A673 (cell line): ENCODE results near the gene RBM5. TPM values are rescaled to one million over a fixed set of nuclear protein-coding genes. Genes with fewer than 3 reads are reported as not detected.
A peak's percentile ranks its signal among the peaks of the same experiment; 100 is the strongest.
"Not testable (repeated sequence)": the region's sequence is repeated elsewhere in the genome, so short reads cannot be mapped to it uniquely, and the experiment has no call there.

Experiments
- BruUV-seq: library from RNA; stranded (reverse); fragments of 400-500 nt; replicated peaks from 2 replicates; lab custom pipeline; 2021; lab: Mats Ljungman, UMichigan
- CTCF ChIA-PET: fragments of 300-600 bp; sonication (Branson Sonifier 250); formaldehyde crosslinking; loops from one replicate; lab custom pipeline; 2022; ENCODE audit warnings: antibody characterized with exemption; lab: Charles Lee
- POLR2A ChIA-PET: fragments of 300-600 bp; sonication (Branson Sonifier 250); formaldehyde crosslinking; loops from one replicate; lab custom pipeline; 2022; ENCODE audit warnings: antibody characterized with exemption; ENCODE audit not compliant: low non-redundant PET; lab: Charles Lee
- DNase-seq: peaks from one replicate; pipeline ENCODE4 v3.0.0-alpha.2; 2015; ENCODE audit warnings: low spot score
- H3K27ac ChIP-seq: fragments of 200-600 bp; sonication (generic); 2 replicates; pipeline ENCODE4 v1.5.1; 2016; ENCODE audit warnings: mixed run types, low read depth, mild to moderate bottlenecking, mixed read lengths, antibody characterized with exemption, low read length; ENCODE audit not compliant: poor library complexity, severe bottlenecking
- H3K27me3 ChIP-seq: fragments of 200-600 bp; sonication (generic); replicated peaks from 2 replicates; pipeline ENCODE4 v1.6.1; 2017; ENCODE audit warnings: mixed run types, low read depth, mild to moderate bottlenecking, mixed read lengths, antibody characterized with exemption, low read length; ENCODE audit not compliant: insufficient read depth, poor library complexity
- H3K36me3 ChIP-seq: fragments of 200-600 bp; sonication (generic); 2 replicates; pipeline ENCODE4 v1.6.1; 2016; ENCODE audit warnings: mixed run types, mild to moderate bottlenecking, mixed read lengths, antibody characterized with exemption, low read length; ENCODE audit not compliant: insufficient read depth, poor library complexity, severe bottlenecking
- H3K4me1 ChIP-seq: fragments of 200-600 bp; sonication (generic); 2 replicates; pipeline ENCODE4 v1.6.1; 2017; ENCODE audit warnings: mixed run types, mild to moderate bottlenecking, mixed read lengths, antibody characterized with exemption, low read length; ENCODE audit not compliant: insufficient read depth, poor library complexity, severe bottlenecking
- H3K4me3 ChIP-seq: fragments of 200-600 bp; sonication (generic); 2 replicates; pipeline ENCODE4 v1.5.1; 2016; ENCODE audit warnings: low read depth, mixed run types, mild to moderate bottlenecking, mixed read lengths, low read length; ENCODE audit not compliant: poor library complexity, severe bottlenecking
- H3K9me3 ChIP-seq: fragments of 200-600 bp; sonication (generic); 2 replicates; pipeline ENCODE4 v1.6.1; 2016; ENCODE audit warnings: mixed run types, low read depth, mild to moderate bottlenecking, mixed read lengths, antibody characterized with exemption, low read length; ENCODE audit not compliant: poor library complexity, severe bottlenecking
- EZH2 ChIP-seq: fragments of 200-600 bp; sonication (generic); IDR thresholded peaks from 2 replicates; pipeline ENCODE4 v1.6.1; 2017; ENCODE audit warnings: borderline replicate concordance, low read depth, mild to moderate bottlenecking, mixed read lengths, antibody characterized with exemption, low read length; ENCODE audit not compliant: poor library complexity, severe bottlenecking
- intact Hi-C: fragments of 100-400 bp; cut with micrococcal nuclease; formaldehyde crosslinking; loops from one replicate; pipeline ENCODE4 v1.10.0; 2022; ENCODE audit not compliant: unreplicated experiment
- total RNA-seq: library from RNA; stranded (reverse); gene quantifications from 2 replicates; pipeline ENCODE4 v1.2.3, GENCODE V29; 2021
- TF ChIP-seq, protein P1 (sequence below): fragments of 300-800, 200-600 bp; sonication (generic); conservative IDR thresholded peaks from 2 replicates; pipeline ENCODE4 v1.5.1; 2017; ENCODE audit warnings: low read depth, mild to moderate bottlenecking, antibody characterized with exemption, low read length, moderate library complexity, mixed read lengths

The RBM5 gene
- total RNA-seq, 1 experiment from 2014 or later = 80.6 TPM

- BruUV-seq = no TSS peak
- DNase-seq = no peak
- no peak overlapping the region for H3K4me3 ChIP-seq
- intact Hi-C loops = no loop called here
- no peak overlapping the region for H3K27ac ChIP-seq
- TF ChIP-seq, protein P1, sequence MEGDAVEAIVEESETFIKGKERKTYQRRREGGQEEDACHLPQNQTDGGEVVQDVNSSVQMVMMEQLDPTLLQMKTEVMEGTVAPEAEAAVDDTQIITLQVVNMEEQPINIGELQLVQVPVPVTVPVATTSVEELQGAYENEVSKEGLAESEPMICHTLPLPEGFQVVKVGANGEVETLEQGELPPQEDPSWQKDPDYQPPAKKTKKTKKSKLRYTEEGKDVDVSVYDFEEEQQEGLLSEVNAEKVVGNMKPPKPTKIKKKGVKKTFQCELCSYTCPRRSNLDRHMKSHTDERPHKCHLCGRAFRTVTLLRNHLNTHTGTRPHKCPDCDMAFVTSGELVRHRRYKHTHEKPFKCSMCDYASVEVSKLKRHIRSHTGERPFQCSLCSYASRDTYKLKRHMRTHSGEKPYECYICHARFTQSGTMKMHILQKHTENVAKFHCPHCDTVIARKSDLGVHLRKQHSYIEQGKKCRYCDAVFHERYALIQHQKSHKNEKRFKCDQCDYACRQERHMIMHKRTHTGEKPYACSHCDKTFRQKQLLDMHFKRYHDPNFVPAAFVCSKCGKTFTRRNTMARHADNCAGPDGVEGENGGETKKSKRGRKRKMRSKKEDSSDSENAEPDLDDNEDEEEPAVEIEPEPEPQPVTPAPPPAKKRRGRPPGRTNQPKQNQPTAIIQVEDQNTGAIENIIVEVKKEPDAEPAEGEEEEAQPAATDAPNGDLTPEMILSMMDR = no peak
- TF ChIP-seq EZH2 = no peak
- no peaks in the 10 kb centered on the region for H3K27me3 ChIP-seq
- CTCF ChIA-PET = no interaction called here
- peaks cover under 1% of the 10 kb centered on the region for H3K36me3 ChIP-seq
- no peaks in the 10 kb centered on the region for H3K4me1 ChIP-seq
- no peaks in the 10 kb centered on the region for H3K9me3 ChIP-seq
- POLR2A ChIA-PET = no interaction called here
Observed at GRCh38 chr3:50078091-50078490, 10.6 kb upstream of the RBM5 start.

- POLR2A ChIA-PET = no interaction called here
Observed at GRCh38 chr3:50078622-50079021, 10.1 kb upstream of the RBM5 start.

GRCh38 chr3:50084951-50085350 is 3.8 kb upstream of the RBM5 start:
- H3K27ac ChIP-seq, H3K4me3 ChIP-seq, CTCF ChIA-PET, BruUV-seq, intact Hi-C loops, POLR2A ChIA-PET, DNase-seq, H3K27me3 ChIP-seq, H3K9me3 ChIP-seq, H3K36me3 ChIP-seq, H3K4me1 ChIP-seq: not testable (repeated sequence)

More at GRCh38 chr3:50078622-50079021, 10.1 kb upstream of the RBM5 start:
- BruUV-seq = no TSS peak
- no peaks in the 10 kb centered on the region for H3K9me3 ChIP-seq
- CTCF ChIA-PET = no interaction called here
- no peak overlapping the region for H3K4me3 ChIP-seq
- H3K4me1 ChIP-seq = no peaks in the 10 kb centered on the region
- TF ChIP-seq EZH2 = no peak
- TF ChIP-seq, protein P1 = no peak
- H3K27ac ChIP-seq = no peak overlapping the region
- intact Hi-C loops = no loop called here
- H3K36me3 ChIP-seq = no peaks in the 10 kb centered on the region
- DNase-seq = no peak
- H3K27me3 ChIP-seq = no peaks in the 10 kb centered on the region

- Histone ChIP-seq H3K27ac (peak overlapping the region; percentile 93), H3K27me3 (no peaks in the 10 kb centered on the region), H3K36me3 (peaks cover 37% of the 10 kb centered on the region), H3K4me1 (no peaks in the 10 kb centered on the region), H3K9me3 (no peaks in the 10 kb centered on the region), H3K4me3 (peak overlapping the region; percentile 89)
- intact Hi-C loops = no loop called here
- ChIA-PET CTCF (no interaction called here), POLR2A (no interaction called here)
- DNase-seq = no peak
- BruUV-seq = no TSS peak
- TF ChIP-seq, protein P1 = no peak
- TF ChIP-seq EZH2 = no peak
Observed at GRCh38 chr3:50089609-50089945, 858 bp downstream of the RBM5 start.
